ENCODE data around the gene ANGPTL8. TPM values are rescaled to one million over a fixed set of nuclear protein-coding genes. Genes with fewer than 3 reads are reported as not detected.

ANGPTL8 gene
- total and polyA plus RNA-seq, 2 of the 13 experiments (the other 11 are each of a cell fraction or from before 2014, with no cell fraction given) = 27.3 to 243 TPM

- no peak for TF ChIP-seq STAT6 (CRISPR knock-in tag; IDR thresholded peaks at IDR 0.05; ENCODE audit: borderline replicate concordance)
Observed at GRCh38 chr19:11267316-11268085, 28.1 kb downstream of the ANGPTL8 start (continued).

- H4K20me1 ChIP-seq (ENCODE audit: insufficient read depth, low read length) = no peaks in the 10 kb centered on the region
- in situ Hi-C loops (cut with HindIII; ENCODE audit: extremely low pct_ligation_motif_present, low pct_unique_long_range_greater_than_20kb) (no loop called here), intact Hi-C loops (cut with micrococcal nuclease; ENCODE audit: unreplicated experiment) (no loop called here)
- H3K27me3 ChIP-seq (ENCODE audit: control insufficient read depth in 1 of 2, insufficient read depth in 2 of 2, low read length in 2 of 2) = peaks cover 0 to 2% of the 10 kb centered on the region in 2 experiments; a peak in 1 of 5 replicates
- FAIRE-seq (no peak), DNase-seq (ENCODE audit: low spot score) (peak; percentile 60), ATAC-seq (no peak)
- no peak overlapping the region for H3K27ac ChIP-seq (ENCODE audit: extremely low read length, insufficient read depth, low read length)
- no peaks in the 10 kb centered on the region for H3K79me2 ChIP-seq (ENCODE audit: insufficient read depth, low read length)
- no peak overlapping the region for H3K4me3 ChIP-seq (replicated peaks in 1 of 3; ENCODE audit: insufficient read depth in 1 of 3, low read depth in 2 of 3, low read length in 3 of 3)
- POLR2A ChIA-PET = interaction anchor here (0.8 kb wide), 1 partner anchor 25 kb away, joined by 3 read pairs; no protein-coding TSS in a partner anchor
- CTCF ChIA-PET (ENCODE audit: low intra/inter-chr PET ratio, low total read pairs) = no interaction called here
- H2AFZ ChIP-seq (ENCODE audit: low read length) = no peak overlapping the region
- peak overlapping the region; percentile 28; the same call in 1 of the 2 replicates for H3K9ac ChIP-seq (ENCODE audit: insufficient read depth, low read depth, low read length)
- no peaks in the 10 kb centered on the region for H3K9me3 ChIP-seq (ENCODE audit: low read length)
- no peaks in the 10 kb centered on the region for H3K36me3 ChIP-seq (replicated peaks in 1 of 2; ENCODE audit: control insufficient read depth in 1 of 2, insufficient read depth in 2 of 2, low read length in 2 of 2)
- 24% methylated on average over 10 of the region's 10 CpGs for WGBS (ENCODE audit: low lambda C conversion rate)
- H3K4me1 ChIP-seq (ENCODE audit: insufficient read depth, low read length) = peaks cover 61% of the 10 kb centered on the region
- no TSS peak for BruUV-seq (replicated peaks)
- H3K4me2 ChIP-seq (ENCODE audit: low read depth, low read length) = peak overlapping the region; percentile 57
- TF ChIP-seq ZNF20 (CRISPR knock-in tag; IDR thresholded peaks at IDR 0.05) = no peak
- no peak for TF ChIP-seq MLX (CRISPR knock-in tag; IDR thresholded peaks at IDR 0.05)
- TF ChIP-seq DNMT1 (CRISPR knock-in tag; IDR thresholded peaks at IDR 0.05) = no peak
- TF ChIP-seq RBFOX2 (IDR thresholded peaks at IDR 0.05; ENCODE audit: low read depth, low read length) = no peak
- TF ChIP-seq ZNF136 (CRISPR knock-in tag; IDR thresholded peaks at IDR 0.05; ENCODE audit: low read depth) = no peak
- no peak for TF ChIP-seq ZNF280D (CRISPR knock-in tag; IDR thresholded peaks at IDR 0.05)
- no peak for TF ChIP-seq MAFK (conservative IDR thresholded peaks at IDR 0.05 in 1 of 2, IDR thresholded peaks at IDR 0.05 in 1 of 2; ENCODE audit: low read length in 2 of 2)
- TF ChIP-seq RXRB (CRISPR knock-in tag; IDR thresholded peaks at IDR 0.05; ENCODE audit: borderline replicate concordance) = peak; percentile 31; the same call in 1 of the 2 replicates
- TF ChIP-seq CBX2 (IDR thresholded peaks at IDR 0.05; ENCODE audit: low read depth, low read length) = no peak
- TF ChIP-seq CBX2 (CRISPR knock-in tag; IDR thresholded peaks at IDR 0.05; ENCODE audit: low read depth) = no peak
- peak; percentile 96 for TF ChIP-seq ZMYM3 (CRISPR knock-in tag; IDR thresholded peaks at IDR 0.05)
- no peak for TF ChIP-seq SRSF9 (IDR thresholded peaks at IDR 0.05; ENCODE audit: borderline replicate concordance, insufficient read depth, low read depth, low read length, poor library complexity, severe bottlenecking)
- TF ChIP-seq MTA1 (CRISPR knock-in tag; IDR thresholded peaks at IDR 0.05; ENCODE audit: borderline replicate concordance) = no peak
- no peak for TF ChIP-seq MAX (IDR thresholded peaks at IDR 0.05)
Observed at GRCh38 chr19:11268783-11269267, 29.4 kb downstream of the ANGPTL8 start.

Data from HepG2 (cell line).